Measurements from ENCODE around the gene FAM83G.
A peak's percentile ranks its signal among the peaks of the same experiment; 100 is the strongest.

Gene FAM83G

GRCh38 chr17:18994631-18995030 is 9.9 kb downstream of the FAM83G start:
- DNase-seq (ENCODE audit: low read depth) = no peak
- H3K4me3 ChIP-seq (ENCODE audit: low read depth, low read length) = no peak overlapping the region
- TF ChIP-seq CTCF (IDR thresholded peaks at IDR 0.05; ENCODE audit: insufficient read depth, low read depth, low read length, missing control alignments) = no peak

DNA sequence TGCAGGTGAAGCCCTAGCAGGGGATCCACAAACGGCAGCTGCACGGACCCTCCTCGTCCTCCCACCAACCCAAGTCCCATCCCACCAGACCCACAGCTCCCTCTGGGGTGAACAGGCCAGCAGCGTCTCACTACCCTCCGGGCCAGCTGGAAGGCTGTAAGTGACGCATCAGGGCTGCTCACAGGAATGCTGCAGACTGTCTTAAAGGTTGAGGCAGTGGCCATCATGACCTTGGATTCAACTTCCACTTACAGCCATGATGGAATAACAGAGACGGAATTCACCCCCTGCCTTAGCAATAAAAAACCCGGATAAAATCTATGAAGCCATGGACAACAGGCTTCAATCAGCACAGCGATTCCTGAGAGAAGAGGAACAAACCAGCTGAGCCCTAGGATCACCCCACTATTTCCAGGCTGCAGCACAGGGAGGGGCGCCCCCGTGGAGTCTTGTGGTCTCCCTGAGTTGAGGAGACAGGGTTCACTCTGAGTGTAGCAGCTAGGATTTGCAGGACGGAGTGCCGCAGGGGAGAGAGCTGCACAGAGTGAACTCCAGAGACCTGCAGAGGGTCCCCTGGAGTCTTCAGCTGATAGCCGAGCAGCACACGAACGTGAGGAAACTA is 10.5 kb downstream of the FAM83G start:
- H3K4me3 ChIP-seq (ENCODE audit: low read depth, low read length) = no peak overlapping the region
- TF ChIP-seq CTCF (IDR thresholded peaks at IDR 0.05; ENCODE audit: insufficient read depth, low read depth, low read length, missing control alignments) = no peak
- no peak for DNase-seq (ENCODE audit: low read depth)

DNA sequence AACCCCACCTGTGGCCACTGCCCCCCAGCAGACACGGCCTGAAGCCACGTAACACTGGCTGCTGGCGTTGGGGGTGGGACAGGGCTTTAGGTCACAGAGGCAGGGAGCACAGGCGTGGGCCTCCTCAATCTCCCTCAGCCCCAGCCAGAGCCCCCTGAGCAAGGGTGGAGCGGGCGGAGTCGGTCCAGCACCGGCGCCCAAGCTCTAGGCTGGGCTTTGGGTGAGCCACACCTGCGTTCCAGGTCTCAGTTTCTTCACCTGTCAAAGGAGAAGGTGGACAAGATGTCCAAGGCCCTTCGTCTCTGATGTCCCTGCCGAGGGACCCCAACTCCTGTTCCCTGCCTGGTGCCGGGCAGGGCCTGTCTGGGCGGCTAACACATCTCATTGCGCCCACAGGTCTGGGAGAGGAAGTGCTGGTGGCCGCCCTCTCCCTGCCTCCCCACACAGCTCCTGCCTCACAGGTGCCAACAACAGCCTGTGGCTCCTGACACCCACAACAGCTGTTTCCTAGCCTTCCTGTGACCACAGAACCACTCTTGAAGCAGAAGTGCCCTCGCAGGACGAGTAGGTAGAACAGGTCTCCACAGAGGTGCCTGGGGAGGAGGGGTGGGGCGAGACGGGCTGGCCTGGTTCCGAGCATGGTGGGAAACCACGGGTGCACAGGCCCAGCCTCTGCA is 12.0 kb downstream of the FAM83G start:
- H3K4me3 ChIP-seq (ENCODE audit: low read depth, low read length) = no peak overlapping the region
- no peak for TF ChIP-seq CTCF (IDR thresholded peaks at IDR 0.05; ENCODE audit: insufficient read depth, low read depth, low read length, missing control alignments)
- peak; percentile 56 for DNase-seq (ENCODE audit: low read depth)

DNA sequence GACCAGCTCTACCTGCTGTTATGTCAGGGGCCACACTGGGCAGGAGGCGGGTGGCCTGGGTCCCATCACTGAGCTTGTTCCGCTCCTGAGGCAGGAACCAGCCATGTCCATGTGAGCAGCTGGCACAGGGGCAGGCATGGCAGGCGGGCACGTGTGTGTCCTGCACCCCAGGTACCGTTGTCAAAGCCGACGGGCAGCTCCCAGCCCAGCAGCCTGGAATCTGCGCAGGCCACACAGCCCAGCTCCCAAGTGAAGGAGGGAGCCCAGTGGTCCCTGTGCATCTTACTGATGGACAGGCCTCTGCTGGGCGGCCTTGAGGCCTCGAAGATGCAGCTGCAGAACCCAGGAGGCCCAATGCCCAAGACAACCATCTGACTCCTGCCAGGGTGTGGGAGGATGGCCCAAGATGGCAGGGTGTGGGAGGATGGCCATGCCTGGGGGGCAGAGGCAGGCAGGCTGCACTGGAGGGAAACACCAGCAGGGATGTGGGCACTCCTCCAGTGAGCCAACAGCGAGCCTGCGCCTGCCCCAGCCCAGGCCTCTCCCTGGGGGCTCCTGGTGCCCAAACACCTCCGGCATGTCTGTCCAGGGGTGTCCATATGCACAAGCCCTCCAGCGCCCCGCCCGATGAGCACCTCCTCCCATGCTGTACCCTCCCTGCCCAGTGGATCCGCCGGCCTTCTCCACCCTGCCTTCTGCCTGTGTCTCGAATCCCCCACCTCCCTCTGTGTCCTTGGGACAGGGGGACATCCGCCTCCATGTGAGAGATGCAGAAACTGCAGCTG is 12.8 kb downstream of the FAM83G start:
- DNase-seq (ENCODE audit: low read depth) = no peak
- no peak overlapping the region for H3K4me3 ChIP-seq (ENCODE audit: low read depth, low read length)
- TF ChIP-seq CTCF (IDR thresholded peaks at IDR 0.05; ENCODE audit: insufficient read depth, low read depth, low read length, missing control alignments) = no peak

- no peak for DNase-seq (ENCODE audit: low read depth)
- no peak for TF ChIP-seq CTCF (IDR thresholded peaks at IDR 0.05; ENCODE audit: insufficient read depth, low read depth, low read length, missing control alignments)
- no peak overlapping the region for H3K4me3 ChIP-seq (ENCODE audit: low read depth, low read length)
Observed at GRCh38 chr17:18990331-18990730, 14.2 kb downstream of the FAM83G start.

- no peak overlapping the region for H3K4me3 ChIP-seq (ENCODE audit: low read depth, low read length)
- no peak for DNase-seq (ENCODE audit: low read depth)
- TF ChIP-seq CTCF (IDR thresholded peaks at IDR 0.05; ENCODE audit: insufficient read depth, low read depth, low read length, missing control alignments) = no peak
Observed at GRCh38 chr17:18988546-18989173, 15.9 kb downstream of the FAM83G start.
